Dermis blood vessel endothelial cell (primary cell): Measurements from ENCODE around the gene HLA-DMB. TPM values are rescaled to one million over a fixed set of nuclear protein-coding genes. Genes with fewer than 3 reads are reported as not detected.

Experiments
- DNase-seq: peaks from one replicate; pipeline ENCODE4 v3.0.0; 2010
- total RNA-seq: library from RNA; depleted of rRNA; stranded (reverse); fragments of >200 nt; gene quantifications from 2 replicates; pipeline ENCODE4 v1.2.3, GENCODE V29; 2014

HLA-DMB gene
- total RNA-seq, 1 donor from 2014 or later = 2.9 TPM

DNA sequence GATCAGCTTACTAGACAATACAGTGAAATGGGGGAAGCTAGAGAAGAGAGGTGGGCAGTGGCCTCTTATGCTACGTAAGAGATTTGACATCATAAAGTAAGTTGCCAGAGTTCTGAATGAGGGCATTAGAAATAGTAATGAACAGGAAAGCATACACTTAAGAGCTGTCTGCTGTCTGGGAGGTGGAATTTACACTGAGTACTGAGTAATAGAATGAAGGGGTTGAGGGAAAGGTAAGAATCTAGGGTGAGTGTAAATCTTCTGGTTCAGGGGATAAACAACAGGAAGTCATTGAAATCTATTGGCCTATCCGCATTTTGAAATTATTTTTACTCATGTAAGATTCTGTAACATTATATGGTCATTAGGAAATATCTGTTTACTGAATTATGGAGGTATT, 35.8 kb downstream of the HLA-DMB start:
- DNase-seq = no peak

- no peak for DNase-seq
Observed at GRCh38 chr6:32903952-32904351, 36.9 kb downstream of the HLA-DMB start.

GRCh38 chr6:32895006-32895345, 45.9 kb downstream of the HLA-DMB start:
- no peak for DNase-seq

DNA sequence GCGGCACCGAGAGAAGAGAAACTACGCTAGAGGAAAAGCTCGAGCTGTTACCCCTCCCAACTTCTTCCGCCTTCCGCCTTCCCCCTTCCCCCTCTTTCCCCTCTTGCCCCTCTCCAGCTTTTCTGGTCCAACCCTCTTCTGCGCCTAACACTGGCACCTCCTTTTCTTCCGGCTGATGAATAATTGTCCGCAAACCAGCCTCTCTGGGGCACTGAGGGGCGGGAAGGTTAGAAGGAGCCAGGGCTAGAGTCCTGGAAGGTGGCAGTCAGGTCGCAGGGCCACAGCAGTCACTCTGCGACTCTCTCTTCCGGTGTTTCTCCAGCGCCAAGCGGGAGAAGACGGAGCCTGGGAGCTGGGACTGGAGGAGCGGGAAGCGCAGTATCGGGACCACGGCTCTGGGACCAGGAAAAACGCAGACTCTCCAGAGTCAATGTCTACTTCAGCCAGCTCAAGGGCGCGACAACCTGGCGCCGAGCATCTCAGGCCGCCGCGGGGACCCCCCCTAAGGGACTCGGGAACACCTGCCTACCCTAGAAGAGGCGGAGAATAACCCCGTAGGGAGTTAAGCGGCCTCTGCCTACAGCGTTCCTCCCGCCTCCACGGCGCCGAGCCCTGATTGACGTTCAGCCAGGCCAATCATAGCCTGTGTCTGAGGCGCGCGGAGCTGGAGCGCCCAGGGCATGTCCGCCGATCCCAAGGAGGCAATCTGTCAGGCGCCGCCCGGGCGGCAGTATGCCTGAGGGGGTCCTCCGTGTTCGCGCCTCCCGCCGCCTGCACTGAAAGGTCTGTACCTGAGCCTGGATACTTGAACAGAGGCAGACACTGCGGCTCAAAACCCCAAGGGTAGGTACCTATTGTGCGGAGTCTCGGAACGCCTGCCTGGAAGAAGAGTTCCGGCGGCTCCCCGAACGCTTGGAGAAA, 46.5 kb downstream of the HLA-DMB start:
- peak; percentile 94 for DNase-seq

GRCh38 chr6:32890831-32891230, 50.0 kb downstream of the HLA-DMB start:
- DNase-seq = no peak

- no peak for DNase-seq
Observed at GRCh38 chr6:32889533-32889932, 51.3 kb downstream of the HLA-DMB start.

- DNase-seq = no peak
Observed at GRCh38 chr6:32888576-32888975, 52.3 kb downstream of the HLA-DMB start.

DNA sequence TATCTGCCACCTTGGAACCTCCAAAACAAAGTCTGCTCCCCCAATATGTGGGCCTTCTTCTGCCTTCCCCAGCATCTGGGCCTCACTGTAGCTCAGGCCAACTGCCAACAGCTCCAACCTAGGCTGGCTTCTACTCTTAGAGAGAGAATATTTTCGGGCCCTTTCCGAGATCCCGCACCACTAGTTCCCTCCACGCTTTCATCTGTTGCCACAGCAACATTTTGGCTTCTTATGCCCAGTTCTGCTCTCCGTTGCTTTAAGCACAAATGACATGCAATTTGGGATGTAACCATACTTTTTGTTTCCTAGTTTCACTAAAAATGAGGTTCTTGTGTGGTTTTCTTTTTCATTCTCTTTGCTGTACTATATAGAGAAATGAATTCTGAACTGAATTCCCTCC, 53.2 kb downstream of the HLA-DMB start:
- DNase-seq = no peak

DNA sequence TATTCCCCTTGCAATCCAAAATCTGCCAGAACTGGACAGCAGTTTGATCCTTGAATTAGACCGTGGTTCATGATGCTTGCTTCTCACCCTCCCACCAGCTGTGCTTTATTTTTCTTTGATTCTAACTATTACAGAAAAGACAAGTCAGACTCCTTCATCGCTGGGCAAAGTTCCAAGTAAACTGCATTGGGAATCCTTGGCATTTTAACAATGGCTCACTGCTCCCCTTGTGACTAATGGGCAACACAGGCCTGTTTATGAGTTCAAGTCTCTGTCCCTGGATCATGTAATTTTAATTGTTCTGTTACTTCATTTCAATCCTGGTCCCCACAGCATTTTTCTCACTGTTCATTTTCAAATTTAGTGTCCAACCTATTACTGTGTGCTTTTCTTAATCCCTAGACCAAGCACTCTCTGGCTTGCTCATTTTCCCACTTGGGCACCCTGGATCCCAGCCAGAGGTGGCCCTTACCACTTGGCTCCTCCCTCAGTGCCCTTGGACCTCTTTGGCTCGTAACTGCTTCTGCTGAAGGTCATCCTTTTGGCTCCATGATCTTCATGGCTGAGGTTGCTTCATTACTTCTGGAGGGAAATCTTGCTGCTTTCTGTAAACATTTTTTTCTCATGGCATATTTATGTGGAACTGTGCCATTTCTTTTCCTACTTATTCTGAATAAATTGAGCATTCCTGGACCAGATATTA, 54.0 kb downstream of the HLA-DMB start:
- peak; percentile 54 for DNase-seq

- DNase-seq = peak; percentile 86
Observed at GRCh38 chr6:32885698-32886286, 55.0 kb downstream of the HLA-DMB start.

Other genes starting within 250 kb of the HLA-DMB start
- not detected in 2 replicates for gene HLA-DQA2, start 199.6 kb downstream of the HLA-DMB start, total RNA-seq
- not detected in 2 replicates for gene HLA-DQB2, start 177.5 kb downstream of the HLA-DMB start, total RNA-seq
- not detected in 2 replicates for gene HLA-DOB, start 124.0 kb downstream of the HLA-DMB start, total RNA-seq
- gene TAP2, start 102.3 kb downstream of the HLA-DMB start, total RNA-seq = 22.8 and 39.0 TPM in 2 replicates
- 73.5 and 86.4 TPM in 2 replicates for gene PSMB8, start 97.0 kb downstream of the HLA-DMB start, total RNA-seq
- 52.9 and 93.4 TPM in 2 replicates for gene TAP1, start 87.3 kb downstream of the HLA-DMB start, total RNA-seq
- gene PSMB9, start 86.8 kb downstream of the HLA-DMB start, total RNA-seq = 29.1 and 68.9 TPM in 2 replicates
- 1.2 and 1.7 TPM in 2 replicates for gene HLA-DMA, start 12.1 kb upstream of the HLA-DMB start, total RNA-seq
- 60.2 and 86.7 TPM in 2 replicates for gene BRD2, start 27.6 kb upstream of the HLA-DMB start, total RNA-seq
- gene HLA-DOA, start 68.6 kb upstream of the HLA-DMB start, total RNA-seq = not detected in 2 replicates
- 0.34 and 17.4 TPM in 2 replicates for gene HLA-DPA1, start 132.6 kb upstream of the HLA-DMB start, total RNA-seq
- 1.4 and 22.4 TPM in 2 replicates for gene HLA-DPB1, start 135.0 kb upstream of the HLA-DMB start, total RNA-seq